Mammary epithelial cell (primary cell): ENCODE results near the gene HIVEP2.

ENCODE experiments used
- EZH2 ChIP-seq: IDR thresholded peaks from 2 replicates; pipeline ENCODE4 v1.6.1; 2012; ENCODE audit warnings: low read length, inconsistent platforms, borderline replicate concordance
- TF ChIP-seq, protein P1 (sequence below), 2 donors: IDR thresholded peaks in 1 of 2; conservative IDR thresholded peaks in 1 of 2; 2 replicates each; pipeline ENCODE4 v1.5.1; 2011 to 2012; ENCODE audit warnings: inconsistent platforms in 2 of 2, low read length in 2 of 2, mild to moderate bottlenecking in 2 of 2, control low read depth in 1 of 2, low read depth in 1 of 2; ENCODE audit not compliant: insufficient read depth in 1 of 2; ENCODE audit errors: extremely low read depth in 1 of 2

DNA sequence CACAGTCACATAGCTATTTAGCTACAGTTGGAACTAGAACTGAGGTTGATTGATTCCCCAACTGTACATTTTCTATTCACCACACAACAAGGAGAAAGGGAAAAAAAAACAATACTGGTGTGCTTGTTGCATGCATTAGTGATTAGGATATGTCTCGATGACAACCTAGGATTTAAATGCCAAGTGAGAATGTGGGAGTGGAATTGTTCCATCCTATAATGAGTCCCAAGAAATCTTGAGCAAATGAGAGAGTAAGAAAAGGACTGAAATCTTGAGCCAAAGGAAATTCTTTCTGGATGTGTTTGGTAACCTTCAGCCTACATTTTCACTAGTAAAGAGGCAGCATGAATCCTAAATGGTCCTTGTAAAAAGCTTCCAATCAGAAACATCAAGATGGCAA lies 232.7 kb downstream of the HIVEP2 start:
- TF ChIP-seq, protein P1, sequence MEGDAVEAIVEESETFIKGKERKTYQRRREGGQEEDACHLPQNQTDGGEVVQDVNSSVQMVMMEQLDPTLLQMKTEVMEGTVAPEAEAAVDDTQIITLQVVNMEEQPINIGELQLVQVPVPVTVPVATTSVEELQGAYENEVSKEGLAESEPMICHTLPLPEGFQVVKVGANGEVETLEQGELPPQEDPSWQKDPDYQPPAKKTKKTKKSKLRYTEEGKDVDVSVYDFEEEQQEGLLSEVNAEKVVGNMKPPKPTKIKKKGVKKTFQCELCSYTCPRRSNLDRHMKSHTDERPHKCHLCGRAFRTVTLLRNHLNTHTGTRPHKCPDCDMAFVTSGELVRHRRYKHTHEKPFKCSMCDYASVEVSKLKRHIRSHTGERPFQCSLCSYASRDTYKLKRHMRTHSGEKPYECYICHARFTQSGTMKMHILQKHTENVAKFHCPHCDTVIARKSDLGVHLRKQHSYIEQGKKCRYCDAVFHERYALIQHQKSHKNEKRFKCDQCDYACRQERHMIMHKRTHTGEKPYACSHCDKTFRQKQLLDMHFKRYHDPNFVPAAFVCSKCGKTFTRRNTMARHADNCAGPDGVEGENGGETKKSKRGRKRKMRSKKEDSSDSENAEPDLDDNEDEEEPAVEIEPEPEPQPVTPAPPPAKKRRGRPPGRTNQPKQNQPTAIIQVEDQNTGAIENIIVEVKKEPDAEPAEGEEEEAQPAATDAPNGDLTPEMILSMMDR (conservative IDR thresholded peaks at IDR 0.05 in 1 of 2, IDR thresholded peaks at IDR 0.05 in 1 of 2; ENCODE audit: extremely low read depth in 1 of 2, insufficient read depth in 1 of 2, low read depth in 1 of 2, low read length in 2 of 2): no peak
- TF ChIP-seq EZH2: no peak
